NCI-H2196 treated with DMSO at 0.1 percent for 48 hours (cell line): ENCODE data around the gene C22orf23.
"Not testable (repeated sequence)": the region's sequence is repeated elsewhere in the genome, so short reads cannot be mapped to it uniquely, and the experiment has no call there.

Experiments
- DNase-seq: peaks from one replicate; lab custom pipeline; 2025; ENCODE audit not compliant: unreplicated experiment; lab: John Stamatoyannopoulos, UW

C22orf23 gene

GRCh38 chr22:37982938-37983859 is 29.8 kb upstream of the C22orf23 start:
- DNase-seq, result no peak

DNA sequence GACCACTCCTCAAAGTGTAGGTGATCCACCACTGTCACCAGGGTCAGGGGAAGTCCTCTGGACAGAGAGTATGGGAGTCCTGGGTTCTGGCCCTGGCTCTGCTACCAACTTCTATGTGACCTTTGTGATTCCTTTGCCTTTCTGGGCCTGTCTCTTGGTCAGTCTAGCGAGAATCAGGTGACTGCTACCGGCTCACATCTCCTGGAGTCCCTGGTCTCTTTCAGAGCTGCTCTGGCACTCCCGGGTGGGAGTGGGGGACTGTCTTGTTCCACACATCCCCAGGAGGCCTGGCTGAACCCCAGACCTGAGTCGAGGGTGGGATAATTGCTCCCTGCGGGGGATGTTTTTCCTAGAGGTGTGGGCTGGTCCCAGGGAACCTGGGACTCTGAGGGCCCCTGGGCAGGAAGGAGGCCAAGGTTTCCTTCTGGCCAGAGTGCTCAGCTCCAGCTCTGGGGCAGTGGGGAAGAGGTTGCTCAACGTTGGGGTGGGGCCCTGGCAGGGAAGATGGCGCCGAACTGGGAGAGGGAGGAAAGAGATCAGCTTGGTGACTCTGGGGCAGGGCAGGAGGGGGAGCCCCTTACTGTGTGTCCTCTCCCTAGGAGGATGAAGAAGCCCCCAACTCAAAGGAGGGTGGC is 28.9 kb upstream of the C22orf23 start:
- no peak for DNase-seq

- no peak for DNase-seq
These were observed 28.0 kb upstream of the C22orf23 start for GRCh38 chr22:37981282-37982011.

- no peak for DNase-seq
These were observed 26.4 kb upstream of the C22orf23 start for GRCh38 chr22:37979782-37980181.

- no peak for DNase-seq
These were observed 23.1 kb upstream of the C22orf23 start for GRCh38 chr22:37976547-37976946.

GRCh38 chr22:37976022-37976421 is 22.6 kb upstream of the C22orf23 start:
- not testable (repeated sequence) for DNase-seq

- no peak for DNase-seq
These were observed 21.8 kb upstream of the C22orf23 start for GRCh38 chr22:37975153-37975552.

DNA sequence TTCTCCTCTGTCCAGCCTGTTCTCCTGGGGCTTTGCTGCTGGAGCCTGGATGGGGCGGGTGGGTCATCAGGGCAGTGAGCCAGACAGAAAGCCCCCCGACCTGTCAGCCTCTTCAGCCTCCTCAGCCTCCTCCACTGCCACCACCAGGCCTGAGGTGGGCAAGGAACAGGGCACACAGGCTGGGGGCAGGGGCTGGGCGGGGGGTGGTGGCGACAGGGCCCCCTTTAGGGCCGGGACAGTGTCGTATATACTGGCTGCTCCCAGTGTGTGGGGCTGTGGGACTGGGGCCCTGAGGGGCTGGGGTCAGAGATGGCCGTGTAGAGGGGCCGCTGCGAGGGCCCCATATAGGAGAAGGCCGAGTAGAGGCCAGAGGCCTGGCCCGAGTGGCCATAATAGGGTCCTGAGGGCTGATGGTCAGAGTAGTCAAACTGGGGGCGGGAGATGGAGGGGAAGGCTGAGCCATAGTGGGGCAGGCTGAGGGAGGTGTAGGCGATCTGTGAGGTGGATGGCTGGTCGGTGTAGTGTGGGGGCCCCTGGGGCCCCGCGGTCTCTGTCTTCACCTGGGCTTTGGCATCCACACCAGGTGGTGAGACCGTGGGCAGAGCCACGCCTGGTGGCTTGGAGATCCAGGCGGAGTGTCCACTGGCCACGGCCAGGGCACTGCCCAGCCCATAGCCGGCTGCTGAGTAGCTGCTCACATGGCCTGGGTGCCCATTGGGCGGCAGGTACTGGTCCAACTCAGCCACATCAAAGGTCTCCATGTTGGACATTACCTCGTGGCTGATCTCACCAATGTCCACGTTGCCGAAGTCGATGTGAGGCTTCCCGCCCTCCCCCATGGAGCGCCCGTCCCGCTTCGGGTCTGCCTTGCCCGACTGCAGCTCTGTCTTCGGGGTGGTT is 20.1 kb upstream of the C22orf23 start:
- DNase-seq, result no peak

DNA sequence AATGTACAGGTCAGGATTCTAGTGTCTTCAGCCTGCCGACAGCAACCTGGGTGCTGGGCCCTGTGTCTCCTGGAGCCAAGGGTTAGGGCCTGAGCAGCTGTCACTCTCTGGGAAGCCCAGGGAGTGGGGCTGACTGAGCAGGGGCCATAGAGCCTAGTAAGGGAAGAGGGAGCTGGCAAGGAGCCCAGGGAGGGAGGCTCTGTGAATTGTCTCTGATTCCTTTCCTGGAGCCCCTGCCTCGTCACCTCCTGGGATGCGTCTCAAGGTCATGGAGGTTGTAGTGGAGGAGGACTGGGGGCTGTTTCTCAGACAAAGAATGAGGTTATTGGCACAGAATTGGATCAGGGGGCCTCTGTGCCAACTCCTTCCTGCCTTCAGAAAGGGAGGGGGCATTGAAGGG is 19.1 kb upstream of the C22orf23 start:
- DNase-seq, result no peak

DNA sequence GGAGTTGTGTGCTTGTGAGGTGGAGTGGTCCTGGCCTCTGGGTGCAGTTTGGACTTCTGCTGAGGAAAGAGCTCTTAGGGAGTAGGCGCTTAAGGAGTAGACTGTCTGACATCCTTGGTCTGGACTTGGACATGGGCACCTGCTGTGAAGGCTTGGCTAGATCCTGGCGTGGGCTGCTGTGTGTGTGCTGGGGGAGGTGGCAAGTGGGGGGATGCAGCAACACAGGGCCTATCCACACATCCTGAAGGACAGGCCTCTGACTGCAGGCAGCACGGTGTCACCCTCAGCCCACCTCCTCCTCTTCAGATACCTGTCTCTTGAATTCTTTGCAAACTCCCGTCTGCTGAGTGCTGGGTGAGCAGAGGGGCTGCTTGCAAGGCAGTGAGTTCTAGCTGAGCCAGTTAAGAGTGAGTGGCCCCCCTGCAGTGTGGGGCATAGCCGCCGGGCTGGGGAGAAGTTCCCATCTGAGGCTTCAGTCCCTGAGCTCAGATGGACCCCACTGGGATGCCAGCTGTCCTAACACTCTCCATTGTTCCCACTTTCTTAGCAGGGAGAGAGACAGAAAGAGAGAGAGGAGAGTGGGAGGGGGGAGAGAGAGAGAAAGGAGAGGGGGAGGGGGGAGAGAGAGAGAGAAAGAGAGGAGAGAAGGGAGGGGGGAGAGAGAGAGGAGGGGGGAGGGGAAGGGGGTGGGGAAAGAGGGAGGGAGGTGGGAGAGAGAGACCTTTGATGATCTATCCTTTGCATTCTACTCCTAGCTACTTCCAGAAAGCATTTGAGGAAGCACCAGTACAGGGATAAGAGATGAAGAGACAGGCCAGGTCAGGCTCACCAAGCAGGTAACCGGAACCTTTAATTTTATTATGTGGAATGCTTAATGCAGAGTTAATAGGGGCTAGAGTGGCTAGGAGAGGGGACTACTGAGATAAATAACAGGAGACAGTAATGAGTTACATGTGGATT is 18.4 kb upstream of the C22orf23 start:
- DNase-seq, result no peak

GRCh38 chr22:37970864-37971263 is 17.5 kb upstream of the C22orf23 start:
- DNase-seq, result no peak

DNA sequence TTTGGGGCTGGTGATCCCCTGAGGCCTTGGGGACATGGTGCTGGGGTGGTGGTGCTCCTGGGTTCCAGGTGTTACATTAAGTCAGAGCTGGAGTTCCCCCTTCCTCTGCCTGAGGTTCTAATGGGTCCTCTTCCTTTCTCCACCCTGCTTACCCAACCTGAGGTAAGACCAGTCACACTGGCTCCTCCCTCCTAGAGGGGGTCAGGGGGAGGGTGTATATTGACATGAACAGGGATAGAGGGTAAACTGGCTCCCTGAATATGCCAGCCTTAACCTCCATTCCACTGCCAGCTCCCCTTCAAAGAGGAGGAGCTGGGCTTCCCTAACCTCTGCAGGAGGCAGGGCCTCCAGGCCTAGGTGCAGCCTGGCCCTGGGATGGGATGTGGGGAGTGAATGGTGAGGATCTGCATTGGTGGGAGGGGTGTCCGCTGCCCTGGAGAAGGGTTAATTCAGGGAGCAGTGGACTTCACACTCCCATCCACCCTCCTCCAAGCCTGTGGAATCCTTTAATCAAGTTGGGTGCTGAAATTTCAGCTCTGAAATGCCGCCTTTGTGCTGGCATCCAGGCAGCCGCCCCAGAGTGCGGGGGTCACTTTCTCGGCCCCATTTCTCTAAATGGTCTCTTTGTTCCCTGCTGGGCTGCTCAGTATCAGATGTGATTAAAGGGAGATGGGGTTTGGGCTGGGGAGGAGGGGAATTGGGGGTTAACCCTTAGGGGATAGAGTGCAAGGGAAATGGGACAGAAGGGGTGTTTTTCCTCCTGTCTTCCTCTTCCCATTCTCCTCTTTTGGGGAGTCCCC is 15.3 kb upstream of the C22orf23 start:
- DNase-seq, result no peak

DNA sequence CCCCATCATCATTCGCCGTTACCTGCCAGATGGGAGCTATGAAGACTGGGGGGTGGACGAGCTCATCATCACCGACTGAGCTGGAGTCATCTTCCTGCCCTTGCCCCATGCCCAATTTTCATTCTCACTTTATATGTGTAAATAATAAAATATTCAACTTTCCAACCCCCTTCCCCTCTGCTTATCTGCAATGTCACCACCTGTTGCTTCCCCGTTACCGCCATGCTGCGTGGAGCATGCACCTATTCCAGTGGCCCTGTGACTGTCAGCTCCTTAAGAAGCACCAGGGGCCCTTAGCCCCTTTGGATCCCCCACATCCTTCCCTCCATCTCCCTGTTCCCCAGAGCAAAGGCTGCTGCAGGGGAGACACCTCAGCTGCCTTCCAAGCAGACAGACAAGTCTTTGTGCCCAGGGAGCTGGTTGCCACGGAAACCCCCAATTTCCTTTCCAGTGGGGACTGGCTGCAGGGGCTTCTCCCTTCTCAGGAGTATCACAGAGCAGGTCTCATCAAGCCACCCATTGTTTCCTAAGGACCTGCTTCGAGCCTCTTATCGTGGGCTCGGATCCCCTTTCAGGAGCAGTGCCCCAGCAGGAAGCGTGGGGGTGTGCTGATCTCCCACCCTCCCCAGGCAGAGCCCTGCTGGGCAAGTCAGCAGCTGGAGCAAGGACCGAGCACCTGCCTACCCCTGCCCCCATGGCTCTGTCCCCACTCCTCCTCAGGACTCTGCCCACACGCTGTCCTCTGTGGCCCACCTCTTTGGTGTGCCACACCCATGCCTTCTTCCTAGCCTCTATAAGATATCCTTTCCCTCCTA is 14.4 kb upstream of the C22orf23 start:
- no peak for DNase-seq

DNA sequence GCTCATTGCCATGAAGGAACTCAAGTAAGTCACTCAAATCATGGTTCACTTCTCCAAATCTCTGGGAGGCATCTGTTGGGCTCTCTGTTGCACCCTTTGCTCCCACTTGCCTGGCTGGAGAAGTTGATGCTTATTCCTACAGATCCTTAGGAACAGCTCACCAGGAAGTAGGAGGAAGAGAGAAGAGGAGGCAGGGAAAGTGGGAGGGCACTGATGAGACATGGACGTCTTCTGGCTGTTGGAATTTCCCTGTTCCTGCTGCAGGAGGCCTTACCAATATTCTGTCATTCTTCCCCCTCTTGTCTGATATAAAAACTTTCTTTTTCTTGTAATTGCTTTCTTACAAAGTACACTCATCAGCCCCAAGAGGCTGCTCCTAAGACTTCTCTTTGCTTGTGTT is 13.7 kb upstream of the C22orf23 start:
- no peak for DNase-seq

GRCh38 chr22:37965940-37966664 is 12.7 kb upstream of the C22orf23 start:
- no peak for DNase-seq

DNA sequence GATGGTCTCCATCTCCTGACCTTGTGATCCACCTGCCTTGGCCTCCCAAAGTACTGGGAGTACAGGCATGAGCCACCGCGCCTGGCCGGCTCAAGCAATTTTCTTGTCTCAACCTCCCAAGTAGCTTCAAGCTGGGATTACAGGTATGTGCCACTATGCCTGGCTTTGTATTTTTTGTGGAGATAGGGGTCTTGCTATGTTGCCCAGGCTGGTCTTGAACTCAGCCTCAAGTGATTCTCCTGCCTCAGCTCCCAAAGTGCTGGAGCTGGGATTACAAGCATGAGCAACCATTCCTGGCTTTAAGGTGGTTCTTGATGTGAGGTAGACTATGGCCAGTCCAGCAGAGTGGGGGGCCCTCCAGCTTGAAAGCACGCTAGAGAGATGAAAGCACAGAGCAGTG is 7.7 kb upstream of the C22orf23 start:
- no peak for DNase-seq

DNA sequence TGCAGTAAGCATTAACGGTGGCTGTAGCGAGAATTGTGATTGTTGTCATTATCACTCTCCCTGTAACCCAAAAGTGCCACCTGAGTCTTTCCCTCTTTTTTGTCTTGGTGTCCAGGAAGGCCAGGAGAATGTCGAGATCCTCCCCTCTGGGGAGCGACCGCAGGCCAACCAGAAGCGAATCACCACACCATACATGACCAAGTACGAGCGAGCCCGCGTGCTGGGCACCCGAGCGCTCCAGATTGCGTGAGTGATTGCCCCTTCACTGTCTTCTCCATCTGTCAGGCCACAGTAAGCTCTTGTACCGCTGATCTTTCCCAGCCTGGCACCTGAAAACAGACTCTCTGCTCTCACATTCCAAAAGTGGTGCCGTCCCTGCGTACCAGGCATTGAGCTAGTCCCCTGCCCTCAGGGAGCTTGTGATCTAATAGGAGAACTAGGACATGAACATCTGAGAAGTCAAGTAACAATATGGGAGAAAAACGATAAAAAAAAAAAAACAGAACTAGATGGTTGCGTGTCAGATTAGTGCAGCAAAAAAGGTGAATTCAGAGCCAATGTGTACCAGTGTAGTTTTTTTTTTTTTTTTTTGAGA is 5.9 kb upstream of the C22orf23 start:
- DNase-seq, result no peak
